ENCODE data around the gene SMCR8.
A peak's percentile ranks its signal among the peaks of the same experiment; 100 is the strongest.
"Not testable (repeated sequence)": the region's sequence is repeated elsewhere in the genome, so short reads cannot be mapped to it uniquely, and the experiment has no call there.

SMCR8 gene

GRCh38 chr17:18314731-18315561, at the start of gene SMCR8, which contains the start of gene TOP3A:
Gene SMCR8 (plus strand): TSS chr17:18315293. CDS start chr17:18315790, 497 bp downstream.
Gene TOP3A (minus strand): TSS chr17:18314994. CDS start chr17:18314778, 216 bp downstream.
- DNase-seq: peak; percentile 95

- no peak for DNase-seq
These were observed 47.7 kb upstream of the SMCR8 start for GRCh38 chr17:18267366-18267765.

GRCh38 chr17:18267927-18268711, 47.0 kb upstream of the SMCR8 start:
- DNase-seq: no peak

- no peak for DNase-seq
These were observed 44.8 kb upstream of the SMCR8 start for GRCh38 chr17:18270046-18270931.

- DNase-seq: no peak
These were observed 38.0 kb upstream of the SMCR8 start for GRCh38 chr17:18277076-18277475.

GRCh38 chr17:18278867-18279266, 36.2 kb upstream of the SMCR8 start:
- no peak for DNase-seq

- no peak for DNase-seq
These were observed 34.8 kb upstream of the SMCR8 start for GRCh38 chr17:18280249-18280648.

GRCh38 chr17:18280766-18281371, 34.2 kb upstream of the SMCR8 start:
- no peak for DNase-seq

- DNase-seq: no peak
These were observed 33.3 kb upstream of the SMCR8 start for GRCh38 chr17:18281788-18282187.

- no peak for DNase-seq
These were observed 29.8 kb upstream of the SMCR8 start for GRCh38 chr17:18285296-18285695.

GRCh38 chr17:18291718-18292540, 23.2 kb upstream of the SMCR8 start:
- no peak for DNase-seq

- DNase-seq: not testable (repeated sequence)
These were observed 17.0 kb upstream of the SMCR8 start for GRCh38 chr17:18298061-18298460.

- DNase-seq: no peak
These were observed 14.2 kb upstream of the SMCR8 start for GRCh38 chr17:18300725-18301480.

- DNase-seq: not testable (repeated sequence)
These were observed 11.9 kb upstream of the SMCR8 start for GRCh38 chr17:18303206-18303605.

- DNase-seq: no peak
These were observed 5.9 kb upstream of the SMCR8 start for GRCh38 chr17:18309202-18309601.

GRCh38 chr17:18314059-18314730, 898 bp upstream of the SMCR8 start:
- no peak for DNase-seq

GRCh38 chr17:18315562-18315922, 449 bp downstream of the SMCR8 start:
- DNase-seq: no peak

- DNase-seq: no peak
These were observed 868 bp downstream of the SMCR8 start for GRCh38 chr17:18315961-18316360.

GRCh38 chr17:18318117-18318516, 3.0 kb downstream of the SMCR8 start:
- DNase-seq: no peak

- no peak for DNase-seq
These were observed 3.8 kb downstream of the SMCR8 start for GRCh38 chr17:18318771-18319450.

Measured in activated CD4-positive, alpha-beta T cell treated with anti-CD3 and anti-CD28 coated beads for 1 hour (primary cell).